Stimulated activated CD4-positive, alpha-beta T cell treated with anti-CD3 and anti-CD28 coated beads, Interleukin-1b, Interleukin-23, amount 100 ng/mL, for 48 hours (primary cell): ENCODE measurements around the gene DBNL.
"Not testable (repeated sequence)": the region's sequence is repeated elsewhere in the genome, so short reads cannot be mapped to it uniquely, and the experiment has no call there.

Experiments
- DNase-seq: peaks from one replicate; pipeline ENCODE4 v3.0.0-alpha.2; 2020

The DBNL gene

DNA sequence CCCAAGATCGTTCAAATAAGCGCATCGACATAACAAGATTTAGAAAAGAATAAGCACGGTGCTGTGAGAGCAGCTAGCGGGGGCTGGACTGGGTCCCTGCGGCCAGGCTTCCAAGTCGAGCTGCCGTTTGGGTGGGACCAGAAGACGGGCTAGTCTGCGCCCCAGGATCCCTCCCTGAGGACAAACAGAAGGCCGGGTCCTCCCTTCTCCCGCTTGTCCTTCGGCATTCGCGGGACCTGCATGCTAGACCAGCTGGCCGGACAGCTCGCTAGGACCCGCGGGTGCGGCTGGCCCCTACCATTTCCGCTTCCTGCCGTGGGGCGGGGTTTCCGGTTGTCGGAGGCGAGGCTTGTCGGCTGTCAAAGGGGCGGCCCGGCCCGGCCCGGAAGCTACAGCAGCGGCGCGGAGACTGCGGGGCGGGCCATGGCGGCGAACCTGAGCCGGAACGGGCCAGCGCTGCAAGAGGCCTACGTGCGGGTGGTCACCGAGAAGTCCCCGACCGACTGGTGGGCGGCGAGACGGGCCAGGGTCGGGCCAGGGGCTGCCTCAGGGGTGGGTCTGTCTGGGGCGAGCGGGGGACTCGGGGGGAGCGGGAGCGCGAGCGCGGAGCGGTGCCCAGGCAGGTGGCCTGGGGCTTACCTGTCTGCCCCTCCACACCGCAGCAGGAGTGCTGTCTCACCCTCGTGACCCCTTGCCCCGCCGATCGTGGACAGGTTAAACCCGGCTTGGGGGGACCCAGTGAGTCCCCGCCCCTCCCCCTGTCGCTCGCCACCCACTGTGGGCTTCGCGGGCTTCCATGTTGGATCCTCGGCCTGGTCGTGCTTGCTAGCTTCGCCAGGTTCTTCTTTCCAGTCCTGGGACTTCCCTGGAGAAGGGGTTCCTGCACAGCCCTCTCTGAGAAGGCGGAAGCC, at the start of gene DBNL:
TSS of gene DBNL (plus strand) at position 388 of the 911 bp plus-strand sequence. CDS start at position 424, 36 bp downstream.
- DNase-seq: peak; percentile 89

DNA sequence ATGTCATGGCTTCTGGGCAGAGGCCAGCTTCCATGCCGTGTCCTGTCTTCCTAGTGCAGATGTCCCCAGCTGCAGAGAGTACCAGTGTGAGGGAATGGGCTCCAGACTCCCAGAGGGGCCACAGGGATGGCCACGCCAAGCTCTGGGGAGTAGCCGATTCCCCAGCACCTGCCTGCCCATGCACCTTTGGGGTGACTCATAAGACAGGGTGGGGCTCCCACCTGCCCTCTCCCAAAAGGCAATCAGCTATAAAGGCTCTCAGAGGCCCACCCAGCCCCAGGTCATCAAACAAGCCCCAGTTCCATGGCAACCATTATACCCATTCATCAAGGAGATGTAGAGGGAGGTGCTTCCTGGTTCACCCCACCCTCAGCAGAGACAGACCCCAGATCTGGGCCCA, 47.0 kb upstream of the DBNL start, which contains the start of gene SPDYE1:
TSS of gene SPDYE1 (plus strand) at position 366 of the 400 bp plus-strand sequence. CDS start 2,053 bp downstream, outside the sequence.
- not testable (repeated sequence) for DNase-seq

DNA sequence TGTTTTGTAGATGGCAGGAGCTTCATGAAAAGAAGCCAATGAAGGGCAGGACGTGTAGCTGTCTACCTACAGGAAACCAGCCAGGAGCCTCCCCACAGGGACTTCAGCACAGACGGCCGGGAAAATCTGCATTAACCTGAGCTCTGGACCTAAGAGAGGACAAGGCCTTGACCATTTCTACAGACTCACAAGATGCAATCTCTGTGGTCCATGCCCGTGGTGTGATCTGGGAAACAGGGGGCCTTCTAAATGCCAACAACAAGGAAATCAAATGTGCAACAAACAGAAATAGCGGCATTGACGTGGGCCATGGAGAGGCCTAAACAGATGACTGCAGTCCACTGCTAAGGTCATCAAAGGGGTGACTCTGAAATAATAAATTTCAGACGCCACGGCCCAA, 32.4 kb upstream of the DBNL start:
- not testable (repeated sequence) for DNase-seq

DNA sequence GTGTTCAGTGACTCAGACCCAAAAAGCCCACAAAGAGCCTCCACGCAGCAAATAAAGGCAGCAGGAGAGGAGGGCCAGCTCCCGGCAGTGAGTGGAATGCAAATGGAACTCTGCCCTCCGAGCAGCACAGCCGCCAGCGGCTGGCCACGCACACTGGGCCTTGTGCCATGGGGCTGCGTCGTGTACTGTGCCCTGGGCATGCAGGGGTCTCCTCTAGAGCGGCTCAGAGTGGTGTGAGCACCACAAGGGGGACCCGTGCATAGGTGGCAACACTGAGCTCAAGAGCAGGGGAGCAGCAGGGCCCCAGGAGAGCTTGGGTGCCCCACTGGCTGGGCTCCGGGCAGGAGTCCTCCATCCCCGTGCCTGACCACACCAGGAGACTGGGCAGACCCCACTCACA, 29.4 kb upstream of the DBNL start:
- not testable (repeated sequence) for DNase-seq

DNA sequence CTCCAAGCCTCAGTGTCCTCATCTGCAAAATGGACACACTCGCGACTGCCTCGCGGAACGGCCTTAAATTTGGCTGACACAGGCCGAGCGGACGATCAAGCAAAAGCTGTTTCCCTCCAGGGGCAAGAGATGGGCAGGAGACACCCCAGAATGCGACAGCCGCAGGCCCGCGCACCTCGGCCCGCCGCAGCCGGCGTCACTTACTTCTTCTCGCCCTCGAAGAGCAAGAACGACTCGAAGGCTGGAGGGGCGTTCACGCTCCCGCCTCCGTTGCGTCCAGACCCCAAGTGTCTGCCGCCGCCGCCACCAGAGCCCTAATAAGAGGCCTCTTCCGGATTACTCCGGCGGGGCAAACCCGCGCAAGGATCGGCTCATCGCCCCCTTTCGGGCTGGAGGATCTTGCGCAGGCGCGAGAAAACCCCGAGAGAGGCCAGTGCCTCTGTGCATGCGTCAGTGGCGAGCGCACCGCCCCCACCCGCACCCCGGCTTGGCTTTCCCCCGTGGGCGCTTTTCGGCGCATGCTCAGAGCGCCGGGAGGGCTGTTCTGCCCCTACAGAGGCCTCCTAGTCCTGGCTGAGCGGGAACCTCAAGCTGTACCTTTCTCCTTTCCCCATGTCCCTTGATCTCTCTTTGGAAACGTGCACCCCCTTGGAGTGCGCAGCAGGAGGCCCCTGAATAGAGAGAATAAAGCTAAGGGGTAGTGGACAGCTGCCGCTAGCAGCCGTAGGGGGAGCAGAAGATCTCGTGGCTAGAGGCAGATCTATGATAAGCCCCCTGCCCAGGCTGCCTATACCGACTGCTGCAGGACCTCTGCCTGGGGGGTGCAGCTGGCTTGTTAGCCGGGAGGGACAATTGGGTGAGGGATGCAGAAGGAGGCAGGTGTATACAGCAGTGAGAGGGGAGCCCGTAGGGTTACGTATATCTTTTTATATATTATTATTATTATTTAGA, 25.4 kb upstream of the DBNL start:
- peak; percentile 99 for DNase-seq

DNA sequence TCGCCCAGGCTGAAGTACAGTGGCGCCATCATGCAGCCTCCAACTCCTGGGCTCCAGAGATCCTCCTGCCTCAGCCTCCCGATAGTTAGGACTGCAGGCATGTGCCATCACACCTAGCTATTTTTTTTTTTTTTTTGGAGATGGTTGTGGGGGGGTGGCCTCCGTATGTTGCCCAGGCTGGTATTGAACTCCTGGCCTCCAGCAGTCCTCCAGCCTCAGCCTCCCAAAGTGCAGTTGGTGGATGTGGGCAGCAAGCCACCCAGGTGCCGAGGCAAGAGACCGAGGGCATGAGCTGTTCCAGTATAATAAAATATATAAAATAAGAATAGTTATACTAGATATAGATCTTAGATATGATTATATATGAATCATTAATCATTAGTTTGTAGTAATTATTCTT, 24.7 kb upstream of the DBNL start:
- DNase-seq: not testable (repeated sequence)

DNA sequence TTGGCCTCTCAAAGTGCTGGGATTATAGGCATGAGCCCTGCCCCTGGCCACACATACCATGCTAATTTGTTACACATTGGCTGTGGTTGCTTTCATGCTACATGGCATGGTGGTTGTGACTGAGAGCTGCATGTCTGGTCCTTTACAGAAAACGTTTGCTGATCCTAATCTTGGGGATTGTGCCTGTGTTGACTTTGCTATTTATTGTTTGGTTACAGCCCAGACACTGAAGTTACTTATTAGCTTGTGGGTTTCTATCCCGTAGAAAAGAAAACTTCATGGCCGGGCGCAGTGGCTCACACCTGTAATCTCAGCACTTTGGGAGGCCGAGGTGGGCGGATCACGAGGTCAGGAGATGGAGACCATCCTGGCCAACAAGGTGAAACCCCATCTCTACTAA, 22.4 kb upstream of the DBNL start:
- not testable (repeated sequence) for DNase-seq

DNA sequence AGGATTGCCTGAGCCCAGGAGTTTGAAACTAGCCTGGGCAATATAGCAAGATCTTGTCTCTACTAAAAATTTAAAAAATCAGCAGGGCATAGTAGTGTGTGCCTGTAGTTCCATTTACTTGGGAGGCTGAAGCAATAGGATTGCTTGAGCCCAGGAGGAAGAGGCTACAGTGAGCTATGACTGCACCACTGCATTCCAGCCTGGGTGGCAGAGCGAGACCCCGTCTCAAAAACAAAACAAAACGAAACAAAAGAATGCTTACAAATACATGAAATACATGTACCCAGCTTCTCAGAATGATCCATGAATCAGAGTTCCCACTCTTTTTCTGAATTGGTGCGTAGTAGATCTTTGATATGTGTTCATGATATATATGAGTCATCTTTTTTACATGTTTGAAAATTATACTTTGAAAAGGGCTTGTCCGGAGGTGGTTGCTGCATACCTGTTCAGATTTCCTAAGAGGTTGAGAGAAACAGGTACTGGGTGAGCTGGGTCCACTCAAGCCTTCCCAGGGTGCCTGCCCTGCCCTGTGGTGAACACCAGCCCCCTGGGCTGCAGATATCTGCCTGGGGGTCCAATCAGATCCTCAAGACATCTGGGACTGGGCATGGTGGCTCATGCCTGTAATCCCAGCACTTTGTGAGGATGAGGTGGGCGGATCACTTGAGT, 21.6 kb upstream of the DBNL start:
- peak; percentile 27 for DNase-seq

DNA sequence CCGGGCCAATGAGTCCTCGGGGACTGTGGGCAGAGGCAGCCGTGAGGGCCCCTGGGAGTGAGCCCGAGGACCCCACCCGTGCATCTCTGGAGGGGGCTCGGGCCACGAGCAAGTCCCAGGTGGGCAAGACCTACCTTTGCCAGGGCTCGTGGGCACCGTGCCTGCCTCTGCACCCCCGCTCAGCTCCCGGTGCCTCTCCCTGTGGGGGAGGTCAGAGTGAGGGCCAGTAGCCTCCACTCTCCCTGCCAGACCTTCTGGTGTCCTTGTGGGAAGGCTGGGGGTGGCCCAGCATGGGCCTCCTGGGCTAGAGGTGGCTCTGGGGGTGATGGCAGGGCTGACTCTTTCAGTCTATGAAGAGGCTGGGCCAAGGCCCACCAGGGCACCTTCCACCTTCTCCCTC, 15.1 kb upstream of the DBNL start:
- not testable (repeated sequence) for DNase-seq

DNA sequence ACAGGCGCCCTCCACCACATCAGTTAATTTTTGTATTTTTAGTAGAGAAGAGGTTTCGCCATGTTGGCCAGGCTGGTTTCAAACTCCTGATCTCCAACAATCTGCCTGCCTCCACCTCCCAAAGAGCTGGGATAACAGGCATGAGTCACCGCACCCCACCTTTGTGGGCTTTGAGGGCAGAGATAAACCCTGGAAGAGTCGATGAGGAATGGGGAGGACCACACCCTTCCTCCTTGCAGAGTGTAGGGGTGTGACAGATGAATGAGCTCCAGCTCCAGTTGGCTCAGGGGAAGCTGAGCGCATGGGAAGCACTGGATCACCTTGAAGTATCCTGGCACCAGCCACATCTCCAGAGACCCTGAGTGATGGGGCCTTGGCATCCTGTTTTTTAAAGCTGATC, 14.5 kb upstream of the DBNL start:
- DNase-seq: not testable (repeated sequence)

DNA sequence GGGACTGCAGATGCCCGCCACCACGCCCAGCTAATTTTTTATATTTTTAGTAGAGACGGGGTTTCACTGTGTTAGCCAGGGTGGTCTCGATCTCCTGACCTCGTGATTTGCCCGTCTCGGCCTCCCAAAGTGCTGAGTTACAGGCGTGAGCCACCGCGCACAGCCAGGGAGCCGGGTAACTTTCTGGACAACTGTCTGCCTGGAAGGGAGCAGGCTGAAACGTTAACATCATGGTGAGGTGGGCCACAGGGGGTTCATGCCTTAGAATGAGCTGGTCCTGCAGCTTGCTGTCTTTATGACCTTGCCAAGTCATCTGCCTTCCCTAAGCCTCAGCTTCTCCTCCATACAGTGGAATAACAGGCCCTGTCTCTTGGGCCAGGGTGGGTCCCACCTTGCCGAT, 13.2 kb upstream of the DBNL start:
- not testable (repeated sequence) for DNase-seq

DNA sequence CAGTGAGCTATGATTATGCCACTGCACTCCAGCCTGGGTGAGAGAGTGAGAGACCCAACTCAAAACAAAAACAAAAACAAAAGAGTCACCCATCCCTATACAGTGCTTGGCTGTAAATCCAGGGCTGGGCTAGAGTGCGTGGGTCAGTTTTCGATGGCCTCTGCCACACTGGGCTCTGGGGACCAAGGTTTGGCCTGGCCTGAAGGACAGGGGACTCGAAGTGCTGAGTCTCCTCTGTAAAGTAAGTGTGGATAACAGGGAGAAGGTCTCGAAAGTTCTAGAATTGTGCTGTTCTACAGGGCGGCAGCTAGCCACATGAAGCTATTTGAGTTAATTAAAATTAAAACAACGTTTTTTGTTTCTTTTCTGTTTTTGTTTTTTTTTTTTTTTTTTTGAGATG, 12.5 kb upstream of the DBNL start:
- DNase-seq: not testable (repeated sequence)

DNA sequence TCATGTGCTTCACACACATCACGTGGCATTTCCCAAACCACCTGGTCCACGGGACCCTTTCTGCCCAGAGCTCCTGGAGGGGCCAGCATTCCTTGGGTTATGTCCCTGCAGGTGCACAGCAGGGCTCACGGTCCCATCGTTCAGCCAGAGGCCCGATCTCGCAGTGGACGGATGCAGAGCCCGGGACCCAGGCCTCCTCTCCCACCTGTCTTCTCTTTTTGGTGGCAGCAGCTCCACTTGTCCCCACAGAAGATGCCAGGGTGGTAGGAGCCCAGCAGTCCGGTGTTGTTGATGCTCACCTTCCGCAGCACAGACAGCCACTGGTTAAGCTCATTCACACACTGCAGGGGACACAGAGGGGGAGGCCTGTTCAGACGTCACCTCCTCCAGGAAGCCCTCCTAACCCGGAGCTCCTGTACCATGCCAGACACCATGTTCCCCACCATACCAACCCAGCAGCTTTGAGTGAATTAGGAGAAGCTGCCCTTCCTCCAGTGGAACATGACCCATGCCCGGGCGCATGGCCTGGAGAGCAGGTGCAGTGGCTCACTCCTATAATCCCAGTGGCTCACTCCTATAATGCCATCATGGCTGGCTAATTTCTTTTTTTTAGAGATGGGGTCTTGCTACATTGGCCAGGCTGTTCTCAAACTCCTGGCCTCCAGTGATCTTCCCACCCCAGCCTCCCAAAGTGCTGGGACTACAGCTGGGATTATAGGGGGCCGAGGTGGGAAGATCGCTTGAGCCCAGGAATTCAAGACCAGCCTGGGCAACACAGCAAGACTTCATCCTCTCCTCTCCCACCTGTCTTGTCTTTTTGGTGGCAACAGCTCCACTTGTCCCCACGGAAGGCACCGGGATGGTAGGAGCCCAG, 10.3 kb upstream of the DBNL start:
- DNase-seq: not testable (repeated sequence)

DNA sequence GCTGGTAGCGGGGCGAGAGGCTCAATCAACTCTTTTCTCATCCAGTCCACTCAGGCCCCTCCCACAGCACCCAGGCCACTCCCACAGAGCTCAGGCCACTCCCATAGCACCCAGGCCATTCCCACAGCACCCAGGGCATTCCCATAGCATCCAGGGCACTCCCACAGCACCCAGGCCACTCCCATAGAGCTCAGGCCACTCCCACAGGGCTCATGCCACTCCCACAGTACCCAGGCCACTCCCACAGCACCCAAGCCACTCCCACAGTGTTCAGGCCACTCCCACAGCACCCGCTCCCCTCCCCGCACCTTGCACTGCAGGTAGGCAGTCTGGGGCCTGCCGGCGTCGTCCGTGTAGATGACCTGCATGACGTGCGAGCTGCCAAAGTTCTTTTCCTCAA, 8.1 kb upstream of the DBNL start:
- peak; percentile 54 for DNase-seq

DNA sequence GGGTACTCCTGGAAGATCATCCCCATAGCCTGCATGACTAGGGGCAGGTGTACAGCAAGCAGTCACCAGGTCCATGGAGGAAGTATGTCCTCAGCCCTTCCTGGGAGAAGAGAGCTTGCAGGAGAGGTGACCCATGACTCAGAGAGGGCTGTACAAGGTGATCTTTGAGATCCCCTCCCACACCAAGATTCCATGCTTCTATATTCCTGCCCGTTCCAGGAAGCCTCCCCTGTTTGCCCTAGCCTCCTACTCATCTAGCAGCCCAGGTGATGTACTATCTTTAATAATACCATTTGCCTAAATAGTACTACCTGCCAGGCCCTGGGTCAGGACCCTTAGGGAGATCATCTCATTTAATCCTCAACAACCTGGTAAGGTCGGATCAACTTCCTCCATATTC, 6.6 kb upstream of the DBNL start:
- DNase-seq: not testable (repeated sequence)

DNA sequence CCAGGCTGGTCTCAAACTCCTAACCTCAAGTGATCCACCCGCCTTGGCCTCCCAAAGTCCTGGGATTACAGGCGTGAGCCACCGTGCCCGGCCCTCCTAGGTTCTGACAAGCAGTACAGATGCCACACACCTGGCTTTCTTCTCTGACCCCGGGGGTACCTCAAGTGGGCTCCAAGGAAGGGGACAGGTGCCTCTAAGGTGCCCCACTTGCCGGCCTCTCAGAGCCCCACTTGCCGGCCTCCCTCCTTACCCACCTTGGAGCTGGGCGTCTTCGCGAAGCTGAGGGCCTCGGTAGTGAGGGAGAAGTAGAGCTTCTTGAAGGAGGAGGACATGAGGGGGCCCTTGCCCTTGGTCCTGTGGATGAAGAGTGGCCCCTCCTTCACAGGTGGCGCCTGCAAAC, 5.9 kb upstream of the DBNL start:
- not testable (repeated sequence) for DNase-seq

DNA sequence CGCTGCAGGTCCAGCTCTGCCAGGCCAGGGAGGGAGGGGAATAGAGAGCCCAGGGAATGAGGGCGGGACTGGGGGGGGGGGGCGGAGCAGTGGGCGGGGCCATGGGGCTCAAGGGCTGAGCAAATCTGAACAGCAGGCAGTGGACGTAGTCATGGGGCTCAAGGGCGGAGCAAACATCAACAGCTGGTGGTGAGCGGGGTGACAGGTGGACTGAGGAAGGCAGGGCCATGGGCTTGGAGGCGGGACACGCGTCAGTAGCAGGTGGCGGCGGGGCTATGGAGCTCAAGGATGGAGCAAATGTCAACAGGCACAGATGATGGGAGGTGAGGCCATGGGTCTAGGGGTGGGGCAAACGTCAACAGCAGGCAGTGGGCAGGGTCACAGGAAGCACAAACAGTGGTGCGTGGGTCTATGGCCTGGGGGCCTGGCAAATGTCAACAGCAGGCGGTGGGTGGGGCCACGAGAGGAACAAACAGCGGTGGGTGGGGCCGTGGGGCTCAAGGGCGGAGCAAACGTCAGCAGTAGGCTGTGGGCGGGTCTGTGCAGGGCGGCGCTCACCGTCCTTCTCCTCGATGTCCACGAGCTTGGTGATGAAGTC, 5.4 kb upstream of the DBNL start:
- peak; percentile 79 for DNase-seq

DNA sequence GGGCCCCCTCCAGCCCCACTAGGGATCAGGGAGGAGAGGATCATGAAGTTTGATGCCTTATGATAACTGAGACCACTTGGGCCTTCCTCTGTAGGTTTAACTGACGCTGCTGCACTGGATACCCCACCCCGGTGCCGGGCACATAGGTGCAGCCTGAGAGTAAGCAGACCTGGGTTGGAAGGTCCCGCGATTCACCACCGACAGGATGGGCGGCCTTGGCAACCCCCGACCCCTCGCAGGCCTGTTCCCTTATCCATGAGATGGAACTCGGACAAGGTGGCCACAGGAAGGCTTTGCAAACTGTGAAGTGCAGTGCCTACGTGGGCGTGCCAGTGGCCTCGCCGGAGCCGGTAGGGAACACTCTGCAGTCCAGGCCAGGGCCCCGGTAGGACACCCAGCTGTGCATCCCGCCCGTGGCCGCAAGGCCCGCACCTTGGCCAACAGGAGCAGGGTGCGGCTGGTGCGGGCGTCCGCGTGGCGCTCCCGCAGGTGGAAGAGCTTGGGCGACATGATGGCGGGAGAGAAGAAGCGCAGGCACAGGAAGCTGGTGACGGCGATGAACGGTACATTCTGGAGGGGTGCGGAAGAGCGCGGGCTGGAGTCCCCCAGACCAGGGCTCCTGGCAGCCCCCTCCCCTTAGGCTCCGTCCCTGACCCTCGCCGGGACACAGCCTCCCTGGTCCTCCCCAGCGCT, 4.6 kb upstream of the DBNL start:
- DNase-seq: not testable (repeated sequence)

DNA sequence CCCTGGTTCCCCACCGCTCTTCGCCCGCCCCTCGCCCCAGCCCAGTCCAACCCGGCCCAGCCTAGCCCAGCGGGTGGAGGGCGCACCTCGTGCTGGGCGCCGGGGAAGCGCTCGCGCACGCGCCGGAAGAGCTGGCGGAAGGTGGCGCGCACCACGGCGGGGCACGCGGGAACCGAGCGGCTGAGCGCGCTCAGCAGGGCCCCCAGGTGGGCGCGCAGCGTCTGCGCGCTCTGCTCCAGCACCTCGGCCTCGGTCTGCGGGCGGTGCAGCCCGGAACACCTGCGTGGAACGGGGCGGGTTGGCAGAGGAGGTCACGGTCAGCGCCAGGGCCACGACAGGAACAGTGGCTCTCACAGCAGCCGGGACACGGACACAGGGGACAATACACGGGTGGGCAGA, 4.0 kb upstream of the DBNL start:
- DNase-seq: peak; percentile 61

DNA sequence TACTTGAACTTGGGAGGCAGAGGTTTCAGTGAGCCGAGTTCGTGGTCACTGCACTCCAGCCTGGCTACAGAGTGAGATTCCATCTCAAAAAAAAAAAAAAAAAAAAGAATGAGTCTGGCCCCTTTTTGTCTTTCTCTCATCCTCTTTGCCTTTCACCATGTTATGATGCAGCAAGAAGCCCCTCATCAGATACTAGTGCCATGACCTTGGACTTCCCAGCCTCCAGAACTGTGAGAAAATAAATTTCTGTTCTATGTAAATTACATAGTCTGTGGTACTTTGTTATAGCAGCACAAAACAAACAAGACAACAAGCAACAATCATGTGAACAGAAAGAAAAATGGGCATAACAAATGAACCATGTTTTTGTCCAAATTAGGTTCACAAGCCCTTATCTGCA, 2.3 kb upstream of the DBNL start:
- no peak for DNase-seq

DNA sequence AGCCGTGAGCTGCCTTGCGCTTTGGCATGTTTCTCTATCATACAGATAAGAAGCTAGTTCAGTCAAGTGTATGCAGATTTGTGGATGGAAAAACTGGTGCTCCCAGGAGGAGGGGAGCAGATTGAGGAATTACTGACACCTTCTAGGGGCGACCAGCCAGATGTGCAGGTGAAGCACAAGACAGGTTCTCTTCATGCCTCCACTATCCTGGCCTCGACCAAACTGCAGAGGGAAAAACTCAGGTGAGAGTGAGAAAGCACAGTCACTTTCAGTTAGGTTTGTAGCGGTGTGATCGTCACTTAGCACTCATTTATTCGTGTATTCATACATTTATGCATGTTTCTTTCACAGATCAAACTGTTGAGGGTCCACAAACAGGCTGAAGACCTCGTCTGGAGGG, 600 bp upstream of the DBNL start:
- no peak for DNase-seq
